Measurements from ENCODE around the gene ENOX2.

DNA sequence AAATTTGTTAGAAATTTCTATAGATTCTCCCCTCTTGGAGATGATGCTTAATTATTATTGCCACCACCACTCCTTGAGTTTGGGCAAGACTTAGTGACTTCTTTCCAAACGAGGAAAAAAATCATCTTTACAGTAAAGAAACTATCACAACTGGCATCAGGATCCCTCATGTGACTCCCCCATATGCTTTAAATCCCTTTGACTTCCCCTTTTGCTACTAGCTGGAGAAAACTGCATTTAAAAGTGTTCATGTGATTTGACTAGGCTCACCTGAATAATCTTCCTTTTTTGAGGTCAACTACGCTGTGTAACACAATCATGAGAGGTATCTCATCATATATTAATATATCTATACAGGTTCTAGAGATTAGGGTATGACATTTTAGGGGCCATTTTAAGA lies 30.3 kb upstream of the ENOX2 start:
- TF ChIP-seq, protein P1, sequence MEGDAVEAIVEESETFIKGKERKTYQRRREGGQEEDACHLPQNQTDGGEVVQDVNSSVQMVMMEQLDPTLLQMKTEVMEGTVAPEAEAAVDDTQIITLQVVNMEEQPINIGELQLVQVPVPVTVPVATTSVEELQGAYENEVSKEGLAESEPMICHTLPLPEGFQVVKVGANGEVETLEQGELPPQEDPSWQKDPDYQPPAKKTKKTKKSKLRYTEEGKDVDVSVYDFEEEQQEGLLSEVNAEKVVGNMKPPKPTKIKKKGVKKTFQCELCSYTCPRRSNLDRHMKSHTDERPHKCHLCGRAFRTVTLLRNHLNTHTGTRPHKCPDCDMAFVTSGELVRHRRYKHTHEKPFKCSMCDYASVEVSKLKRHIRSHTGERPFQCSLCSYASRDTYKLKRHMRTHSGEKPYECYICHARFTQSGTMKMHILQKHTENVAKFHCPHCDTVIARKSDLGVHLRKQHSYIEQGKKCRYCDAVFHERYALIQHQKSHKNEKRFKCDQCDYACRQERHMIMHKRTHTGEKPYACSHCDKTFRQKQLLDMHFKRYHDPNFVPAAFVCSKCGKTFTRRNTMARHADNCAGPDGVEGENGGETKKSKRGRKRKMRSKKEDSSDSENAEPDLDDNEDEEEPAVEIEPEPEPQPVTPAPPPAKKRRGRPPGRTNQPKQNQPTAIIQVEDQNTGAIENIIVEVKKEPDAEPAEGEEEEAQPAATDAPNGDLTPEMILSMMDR (conservative IDR thresholded peaks at IDR 0.05): no peak
- no peak for TF ChIP-seq EZH2 (IDR thresholded peaks at IDR 0.05; ENCODE audit: low read depth)

All from PC-9 (cell line).